GM18873 (cell line): ENCODE results near the gene LAMA4.

ENCODE experiments used
- ATAC-seq: cut with Tn5 transposase; IDR thresholded peaks from one replicate; pipeline ENCODE4 v1.9.1; 2021; ENCODE audit warnings: mild to moderate bottlenecking, moderate library complexity, moderate number of reproducible peaks; ENCODE audit not compliant: unreplicated experiment, low FRiP score

The LAMA4 gene

GRCh38 chr6:112156668-112157067 lies 97.7 kb downstream of the LAMA4 start:
- no peak for ATAC-seq

GRCh38 chr6:112155886-112156285 lies 98.5 kb downstream of the LAMA4 start:
- ATAC-seq = no peak

- no peak for ATAC-seq
Observed at GRCh38 chr6:112154711-112155110, 99.7 kb downstream of the LAMA4 start.

- no peak for ATAC-seq
Observed at GRCh38 chr6:112153926-112154607, 100.3 kb downstream of the LAMA4 start.

GRCh38 chr6:112150363-112150762 lies 104.0 kb downstream of the LAMA4 start:
- no peak for ATAC-seq

GRCh38 chr6:112149719-112150263 lies 104.6 kb downstream of the LAMA4 start:
- ATAC-seq = no peak

GRCh38 chr6:112149236-112149635 lies 105.1 kb downstream of the LAMA4 start:
- no peak for ATAC-seq

GRCh38 chr6:112148103-112148502 lies 106.3 kb downstream of the LAMA4 start:
- no peak for ATAC-seq

- no peak for ATAC-seq
Observed at GRCh38 chr6:112145080-112145573, 109.2 kb downstream of the LAMA4 start.

GRCh38 chr6:112144145-112144926 lies 110.0 kb downstream of the LAMA4 start:
- ATAC-seq = no peak

GRCh38 chr6:112141707-112142106 lies 112.7 kb downstream of the LAMA4 start:
- ATAC-seq = no peak

GRCh38 chr6:112139052-112139451 lies 115.3 kb downstream of the LAMA4 start:
- no peak for ATAC-seq

- no peak for ATAC-seq
Observed at GRCh38 chr6:112130878-112131277, 123.5 kb downstream of the LAMA4 start.

GRCh38 chr6:112128208-112128607 lies 126.2 kb downstream of the LAMA4 start:
- no peak for ATAC-seq

- no peak for ATAC-seq
Observed at GRCh38 chr6:112123982-112124381, 130.4 kb downstream of the LAMA4 start.

GRCh38 chr6:112122756-112123155 lies 131.6 kb downstream of the LAMA4 start:
- no peak for ATAC-seq

GRCh38 chr6:112118034-112118433 lies 136.3 kb downstream of the LAMA4 start:
- no peak for ATAC-seq

GRCh38 chr6:112117554-112117953 lies 136.8 kb downstream of the LAMA4 start:
- ATAC-seq = no peak

GRCh38 chr6:112116221-112116620 lies 138.1 kb downstream of the LAMA4 start:
- no peak for ATAC-seq

GRCh38 chr6:112114577-112115223 lies 139.7 kb downstream of the LAMA4 start:
- no peak for ATAC-seq

GRCh38 chr6:112113918-112114317 lies 140.4 kb downstream of the LAMA4 start:
- no peak for ATAC-seq
